GM13977 (cell line): Measurements from ENCODE around the gene AFDN.

ENCODE experiments used
- DNase-seq: peaks from one replicate; pipeline ENCODE4 v3.0.0; 2012; ENCODE audit warnings: low spot score
- CTCF ChIP-seq: IDR thresholded peaks from 2 replicates; pipeline ENCODE4 v1.5.1; 2012; ENCODE audit warnings: mild to moderate bottlenecking, control low read depth; ENCODE audit not compliant: insufficient read depth; ENCODE audit errors: extremely low read depth, missing control alignments
- in situ Hi-C: fragments of 300-500 bp; cut with MboI; formaldehyde crosslinking; loops from one replicate; pipeline ENCODE4 v1.12.0; 2022; ENCODE audit warnings: low sequenced_read_pairs, low pct_unique_long_range_greater_than_20kb, mixed read lengths, inconsistent platforms; ENCODE audit not compliant: unreplicated experiment

AFDN gene

GRCh38 chr6:167796192-167796981 is 30.3 kb upstream of the AFDN start:
- TF ChIP-seq CTCF: no peak
- in situ Hi-C loops: no loop called here
- no peak for DNase-seq

- DNase-seq: no peak
- no peak for TF ChIP-seq CTCF
- in situ Hi-C loops: no loop called here
These were observed 29.7 kb upstream of the AFDN start for GRCh38 chr6:167797011-167797471.

GRCh38 chr6:167797476-167798265 is 29.0 kb upstream of the AFDN start:
- no peak for DNase-seq
- TF ChIP-seq CTCF: no peak
- in situ Hi-C loops: no loop called here

GRCh38 chr6:167798453-167798852 is 28.3 kb upstream of the AFDN start:
- in situ Hi-C loops: no loop called here
- no peak for DNase-seq
- no peak for TF ChIP-seq CTCF

- in situ Hi-C loops: no loop called here
- TF ChIP-seq CTCF: no peak
- no peak for DNase-seq
These were observed 27.5 kb upstream of the AFDN start for GRCh38 chr6:167799033-167799821.

- no peak for TF ChIP-seq CTCF
- in situ Hi-C loops: no loop called here
- DNase-seq: no peak
These were observed 26.2 kb upstream of the AFDN start for GRCh38 chr6:167800549-167800948.
